Loucy (cell line): ENCODE results near the gene PLPP7.
"Not testable (repeated sequence)": the region's sequence is repeated elsewhere in the genome, so short reads cannot be mapped to it uniquely, and the experiment has no call there.

Experiments used
- H2AFZ ChIP-seq: fragments of 200-600 bp; sonication (generic); 2 replicates; pipeline ENCODE4 v1.6.0; 2016; ENCODE audit warnings: antibody characterized with exemption, mild to moderate bottlenecking, low read length, moderate library complexity
- H3F3A ChIP-seq: fragments of 200-600 bp; 2 replicates; pipeline ENCODE4 v1.6.0; 2016; ENCODE audit warnings: antibody characterized with exemption, low read depth, mild to moderate bottlenecking
- H3K27me3 ChIP-seq: fragments of 200-600 bp; sonication (generic); 2 replicates; pipeline ENCODE4 v1.6.1; 2014; ENCODE audit warnings: low read length, mild to moderate bottlenecking; ENCODE audit not compliant: insufficient read depth, poor library complexity, severe bottlenecking
- H3K36me3 ChIP-seq: fragments of 200-600 bp; sonication (generic); 2 replicates; pipeline ENCODE4 v1.6.1; 2016; ENCODE audit warnings: low read length; ENCODE audit not compliant: insufficient read depth
- H3K4me1 ChIP-seq: fragments of 200-600 bp; sonication (generic); 2 replicates; pipeline ENCODE4 v1.5.1; 2014; ENCODE audit warnings: low read length, mild to moderate bottlenecking; ENCODE audit not compliant: insufficient read depth, poor library complexity, severe bottlenecking
- H3K4me2 ChIP-seq: fragments of 200-600 bp; sonication (generic); 2 replicates; pipeline ENCODE4 v1.6.0; 2014; ENCODE audit warnings: antibody characterized with exemption, low read length, low read depth, mild to moderate bottlenecking; ENCODE audit not compliant: poor library complexity, severe bottlenecking
- H3K4me3 ChIP-seq: fragments of 200-600 bp; sonication (generic); 2 replicates; pipeline ENCODE4 v1.5.1; 2014; ENCODE audit warnings: low read length, mild to moderate bottlenecking, mixed read lengths; ENCODE audit not compliant: poor library complexity, severe bottlenecking
- H3K79me2 ChIP-seq: fragments of 200-600 bp; sonication (generic); 2 replicates; pipeline ENCODE4 v1.6.1; 2014; ENCODE audit warnings: low read length; ENCODE audit not compliant: insufficient read depth
- H3K9ac ChIP-seq: fragments of 200-600 bp; sonication (generic); 2 replicates; pipeline ENCODE4 v1.6.0; 2014; ENCODE audit warnings: mild to moderate bottlenecking, low read depth, low read length, moderate library complexity; ENCODE audit not compliant: poor library complexity, severe bottlenecking
- H3K9me2 ChIP-seq: fragments of 200-600 bp; sonication (generic); replicated peaks from 2 replicates; pipeline ENCODE4 v1.6.1; 2016; ENCODE audit warnings: low read depth, low read length, mixed read lengths
- H3K9me3 ChIP-seq: fragments of 200-600 bp; sonication (generic); 2 replicates; pipeline ENCODE4 v1.6.1; 2014; ENCODE audit warnings: mild to moderate bottlenecking, antibody characterized with exemption, low read length, low read depth; ENCODE audit not compliant: insufficient read depth
- H4K20me1 ChIP-seq: fragments of 200-600 bp; sonication (generic); 2 replicates; pipeline ENCODE4 v1.6.0; 2014; ENCODE audit warnings: antibody characterized with exemption, low read length, mild to moderate bottlenecking; ENCODE audit not compliant: insufficient read depth, poor library complexity, severe bottlenecking
- CTCF ChIP-seq: fragments of 200-600 bp; sonication (generic); conservative IDR thresholded peaks from 2 replicates; pipeline ENCODE4 v1.5.1; 2014; ENCODE audit warnings: mild to moderate bottlenecking, antibody characterized with exemption, low read length
- EZH2phosphoT487 ChIP-seq: fragments of 200-600 bp; IDR thresholded peaks from 2 replicates; pipeline ENCODE4 v1.6.1; 2018; ENCODE audit warnings: antibody characterized with exemption, mild to moderate bottlenecking, moderate library complexity, borderline replicate concordance

Gene PLPP7

GRCh38 chr9:131349881-131350563, 60.5 kb downstream of the PLPP7 start:
- no peak overlapping the region for H3K9ac ChIP-seq
- H3K4me3 ChIP-seq, result peak overlapping the region; percentile 42
- no peaks in the 10 kb centered on the region for H3K27me3 ChIP-seq
- H3K4me1 ChIP-seq, result peaks cover 8% of the 10 kb centered on the region
- no peaks in the 10 kb centered on the region for H3K79me2 ChIP-seq
- H4K20me1 ChIP-seq, result no peaks in the 10 kb centered on the region
- no peaks in the 10 kb centered on the region for H3K36me3 ChIP-seq
- peak overlapping the region; percentile 100 for H2AFZ ChIP-seq
- TF ChIP-seq EZH2phosphoT487, result no peak
- TF ChIP-seq CTCF, result peak; percentile 78
- peak overlapping the region; percentile 63 for H3K4me2 ChIP-seq
- H3K9me2 ChIP-seq, result no peaks in the 10 kb centered on the region
- H3K9me3 ChIP-seq, result no peaks in the 10 kb centered on the region
- no peaks in the 10 kb centered on the region; the same call in 1 of the 2 replicates for H3F3A ChIP-seq

GRCh38 chr9:131356479-131356878, 67.0 kb downstream of the PLPP7 start:
- H2AFZ ChIP-seq, H3K9ac ChIP-seq, H3K4me2 ChIP-seq: not testable (repeated sequence)

GRCh38 chr9:131358556-131358955, 69.0 kb downstream of the PLPP7 start:
- Histone ChIP-seq H3K9me2 (no peaks in the 10 kb centered on the region), H4K20me1 (no peaks in the 10 kb centered on the region), H3K27me3 (no peaks in the 10 kb centered on the region), H3K36me3 (no peaks in the 10 kb centered on the region), H3K9ac (no peak overlapping the region), H3K4me2 (peak overlapping the region; percentile 80), H3K9me3 (no peaks in the 10 kb centered on the region), H3K4me3 (peak overlapping the region; percentile 61), H2AFZ (no peak overlapping the region), H3K4me1 (peaks cover 29% of the 10 kb centered on the region), H3F3A (no peaks in the 10 kb centered on the region; the same call in none of the 2 replicates), H3K79me2 (no peaks in the 10 kb centered on the region)
- TF ChIP-seq CTCF (no peak), EZH2phosphoT487 (no peak)

More at GRCh38 chr9:131356479-131356878, 67.0 kb downstream of the PLPP7 start:
- peaks cover 25% of the 10 kb centered on the region for H3K4me1 ChIP-seq
- H3K79me2 ChIP-seq, H3K4me3 ChIP-seq, H3F3A ChIP-seq, H3K9me3 ChIP-seq, H3K27me3 ChIP-seq, H3K36me3 ChIP-seq, H3K9me2 ChIP-seq, H4K20me1 ChIP-seq: not testable (repeated sequence)
